ES-I3 (cell line): ENCODE measurements around the gene P2RY2.
"Not testable (repeated sequence)": the region's sequence is repeated elsewhere in the genome, so short reads cannot be mapped to it uniquely, and the experiment has no call there.

Experiments
- H3K36me3 ChIP-seq: 2 replicates; pipeline ENCODE4 v1.6.1; 2013; ENCODE audit warnings: mild to moderate bottlenecking, low read length, control low read depth, moderate library complexity; ENCODE audit not compliant: insufficient read depth
- H3K4me1 ChIP-seq: 2 replicates; pipeline ENCODE4 v1.6.1; 2013; ENCODE audit warnings: mild to moderate bottlenecking, control low read depth, low read length; ENCODE audit not compliant: insufficient read depth
- H3K9ac ChIP-seq: 2 replicates; pipeline ENCODE4 v1.6.1; 2013; ENCODE audit warnings: low read depth, mild to moderate bottlenecking, low read length, moderate library complexity
- H3K9me3 ChIP-seq: 2 replicates; pipeline ENCODE4 v1.6.1; 2013; ENCODE audit warnings: mild to moderate bottlenecking, low read length, moderate library complexity; ENCODE audit not compliant: control insufficient read depth, insufficient read depth

The P2RY2 gene

DNA sequence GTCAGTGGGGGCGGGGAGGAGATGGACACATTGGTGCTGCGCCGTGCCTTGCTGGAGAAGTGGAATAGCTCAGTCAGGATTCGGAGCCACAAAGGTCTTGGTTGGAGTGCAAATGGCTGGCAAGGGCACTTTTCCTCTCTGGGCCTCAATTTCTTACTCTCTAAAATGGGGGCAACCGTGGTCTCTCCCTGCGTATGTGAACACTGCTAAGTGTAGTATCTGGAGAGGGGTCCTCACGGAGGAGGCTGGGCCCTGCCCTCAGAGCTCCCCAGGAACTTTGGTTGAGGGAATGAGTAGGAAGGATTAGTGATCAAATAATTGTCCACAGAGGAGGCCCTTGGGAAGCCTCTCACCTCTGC lies 54.6 kb downstream of the P2RY2 start:
- H3K4me1 ChIP-seq: peaks cover 26% of the 10 kb centered on the region

GRCh38 chr11:73273222-73273895 lies 55.3 kb downstream of the P2RY2 start:
- no peaks in the 10 kb centered on the region for H3K9me3 ChIP-seq
- H3K9ac ChIP-seq: no peak overlapping the region
- H3K4me1 ChIP-seq: peaks cover 26% of the 10 kb centered on the region
- no peaks in the 10 kb centered on the region for H3K36me3 ChIP-seq

More for the DNA sequence above, 54.6 kb downstream of the P2RY2 start:
- Histone ChIP-seq H3K9me3 (no peaks in the 10 kb centered on the region), H3K36me3 (no peaks in the 10 kb centered on the region), H3K9ac (no peak overlapping the region)

DNA sequence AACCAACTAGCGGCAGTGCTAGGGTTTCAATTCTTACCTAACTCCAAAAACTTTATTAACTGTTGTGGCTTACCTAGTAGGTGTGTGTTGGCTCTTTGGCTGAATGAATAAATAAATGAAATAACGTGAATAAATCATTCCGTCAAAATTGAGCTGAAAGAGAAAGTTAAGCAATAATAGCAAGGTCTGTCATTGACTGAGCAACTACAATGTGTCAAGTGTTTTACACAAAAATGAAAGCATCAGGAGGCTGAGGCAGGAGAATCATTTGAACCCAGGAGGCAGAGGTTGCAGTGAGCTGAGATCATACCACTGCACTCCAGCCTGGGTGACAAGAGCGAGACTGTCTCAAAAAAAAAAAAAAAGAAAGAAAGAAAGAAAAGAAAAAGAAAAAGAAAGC lies 56.1 kb downstream of the P2RY2 start:
- H3K9me3 ChIP-seq, H3K9ac ChIP-seq, H3K36me3 ChIP-seq: not testable (repeated sequence)
- H3K4me1 ChIP-seq: peaks cover 26% of the 10 kb centered on the region

DNA sequence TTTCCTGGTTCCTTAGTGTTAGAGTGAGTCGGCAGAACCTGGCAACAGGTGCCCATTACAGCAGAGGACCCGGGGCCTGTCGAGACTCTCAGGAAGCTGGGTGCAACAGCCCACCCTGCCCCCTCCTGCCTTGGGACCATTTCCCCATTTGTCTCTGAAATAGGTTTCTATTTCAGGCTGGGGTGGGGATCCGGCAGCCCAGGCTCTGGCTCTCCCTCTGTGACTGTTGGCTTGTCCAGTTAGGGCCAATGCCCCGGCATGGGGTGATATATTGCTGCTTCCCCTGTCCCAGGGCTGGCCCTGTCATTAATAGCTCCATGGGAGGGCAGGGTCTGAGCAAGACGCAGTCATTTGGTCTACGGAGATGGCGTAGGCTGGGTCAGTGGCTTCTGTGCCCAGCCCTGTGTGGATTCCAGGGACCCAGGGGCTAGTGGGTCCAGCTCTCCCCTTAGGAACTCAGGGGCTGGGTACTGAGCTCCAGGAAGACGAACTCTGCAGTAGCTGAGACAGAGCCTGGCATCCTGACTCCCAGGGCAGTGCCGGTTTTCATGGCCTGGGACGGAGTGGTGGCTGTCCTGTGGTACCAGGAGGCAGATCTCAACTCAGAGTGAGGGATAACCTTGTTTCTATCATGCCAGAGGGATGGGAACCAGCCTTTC lies 56.8 kb downstream of the P2RY2 start:
- Histone ChIP-seq H3K4me1 (peaks cover 19% of the 10 kb centered on the region), H3K9ac (no peak overlapping the region), H3K36me3 (no peaks in the 10 kb centered on the region), H3K9me3 (no peaks in the 10 kb centered on the region)

- H3K36me3 ChIP-seq: no peaks in the 10 kb centered on the region
- H3K4me1 ChIP-seq: peaks cover 14% of the 10 kb centered on the region
- no peak overlapping the region for H3K9ac ChIP-seq
- H3K9me3 ChIP-seq: no peaks in the 10 kb centered on the region
These were observed 57.3 kb downstream of the P2RY2 start for GRCh38 chr11:73275381-73275750.

DNA sequence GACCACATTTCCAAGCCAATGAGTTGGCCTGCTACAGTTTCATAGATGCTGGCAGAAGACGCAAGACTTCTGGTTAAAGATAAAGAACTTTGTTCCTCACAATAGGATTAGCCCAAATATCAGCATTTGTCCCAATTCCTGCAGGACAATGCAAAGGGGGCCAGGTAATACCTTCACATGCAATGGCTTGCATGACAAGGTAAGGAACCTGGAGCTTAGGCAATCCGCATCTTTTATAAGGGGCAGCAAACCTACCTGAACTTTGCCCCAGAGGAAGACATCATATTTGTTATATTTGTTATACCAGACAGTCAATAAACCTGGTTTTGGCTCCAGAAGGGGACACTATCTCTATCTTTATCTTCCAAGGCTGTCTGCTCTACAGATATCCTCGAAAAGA lies 59.4 kb downstream of the P2RY2 start:
- peaks cover 4% of the 10 kb centered on the region for H3K4me1 ChIP-seq
- H3K9me3 ChIP-seq: no peaks in the 10 kb centered on the region
- no peak overlapping the region for H3K9ac ChIP-seq
- no peaks in the 10 kb centered on the region for H3K36me3 ChIP-seq

- H3K9ac ChIP-seq: no peak overlapping the region
- peaks cover 4% of the 10 kb centered on the region; the same call in 1 of the 2 replicates for H3K4me1 ChIP-seq
- no peaks in the 10 kb centered on the region for H3K9me3 ChIP-seq
- H3K36me3 ChIP-seq: no peaks in the 10 kb centered on the region
These were observed 62.5 kb downstream of the P2RY2 start for GRCh38 chr11:73280626-73281025.

GRCh38 chr11:73281201-73281741 lies 63.2 kb downstream of the P2RY2 start:
- Histone ChIP-seq H3K9me3 (no peaks in the 10 kb centered on the region), H3K4me1 (peaks cover 4% of the 10 kb centered on the region; the same call in 1 of the 2 replicates), H3K36me3 (no peaks in the 10 kb centered on the region), H3K9ac (no peak overlapping the region)

DNA sequence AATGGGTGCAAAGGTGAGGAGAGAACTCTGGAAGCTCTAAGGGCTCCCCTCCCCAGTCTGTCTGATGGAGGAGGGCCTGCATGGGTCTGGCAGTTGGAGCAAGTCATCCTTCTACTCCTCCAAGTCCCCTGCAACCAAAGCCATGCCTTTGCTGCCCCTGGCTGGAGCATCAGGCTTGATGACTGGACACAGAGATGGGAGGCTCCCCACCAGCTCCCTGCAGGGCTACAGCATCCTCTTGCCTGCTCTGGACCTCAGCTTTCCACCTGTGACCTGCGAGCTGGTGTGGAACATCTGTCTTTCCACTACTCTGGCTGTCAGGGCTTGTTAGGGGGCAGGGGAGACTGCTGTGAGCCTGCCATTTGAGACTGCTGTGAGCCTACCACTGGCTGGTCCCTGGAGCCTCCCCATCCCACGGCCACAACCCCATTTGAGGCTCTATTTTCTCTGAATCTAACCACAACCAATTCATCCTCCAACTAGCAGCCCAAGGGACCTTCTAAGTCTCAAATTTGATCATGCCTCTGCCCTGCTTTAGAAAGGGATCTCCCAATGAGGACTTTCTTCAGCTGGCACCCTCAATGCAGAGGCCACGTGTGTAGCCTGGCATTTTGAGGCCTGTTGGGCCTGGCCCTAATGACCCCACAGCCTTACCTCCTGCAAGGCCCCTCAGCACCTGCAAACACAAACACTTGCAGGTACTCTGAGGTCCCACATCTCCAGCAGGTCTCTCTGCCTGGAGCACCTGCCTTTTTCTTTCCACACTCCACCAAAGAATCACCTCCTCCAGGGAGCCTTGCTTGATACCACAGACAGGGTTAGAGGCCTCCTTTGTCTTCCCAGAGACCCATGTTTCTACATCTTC lies 63.9 kb downstream of the P2RY2 start:
- Histone ChIP-seq H3K9ac (no peak overlapping the region), H3K4me1 (peaks cover 4% of the 10 kb centered on the region; the same call in 1 of the 2 replicates), H3K9me3 (no peaks in the 10 kb centered on the region), H3K36me3 (no peaks in the 10 kb centered on the region)

DNA sequence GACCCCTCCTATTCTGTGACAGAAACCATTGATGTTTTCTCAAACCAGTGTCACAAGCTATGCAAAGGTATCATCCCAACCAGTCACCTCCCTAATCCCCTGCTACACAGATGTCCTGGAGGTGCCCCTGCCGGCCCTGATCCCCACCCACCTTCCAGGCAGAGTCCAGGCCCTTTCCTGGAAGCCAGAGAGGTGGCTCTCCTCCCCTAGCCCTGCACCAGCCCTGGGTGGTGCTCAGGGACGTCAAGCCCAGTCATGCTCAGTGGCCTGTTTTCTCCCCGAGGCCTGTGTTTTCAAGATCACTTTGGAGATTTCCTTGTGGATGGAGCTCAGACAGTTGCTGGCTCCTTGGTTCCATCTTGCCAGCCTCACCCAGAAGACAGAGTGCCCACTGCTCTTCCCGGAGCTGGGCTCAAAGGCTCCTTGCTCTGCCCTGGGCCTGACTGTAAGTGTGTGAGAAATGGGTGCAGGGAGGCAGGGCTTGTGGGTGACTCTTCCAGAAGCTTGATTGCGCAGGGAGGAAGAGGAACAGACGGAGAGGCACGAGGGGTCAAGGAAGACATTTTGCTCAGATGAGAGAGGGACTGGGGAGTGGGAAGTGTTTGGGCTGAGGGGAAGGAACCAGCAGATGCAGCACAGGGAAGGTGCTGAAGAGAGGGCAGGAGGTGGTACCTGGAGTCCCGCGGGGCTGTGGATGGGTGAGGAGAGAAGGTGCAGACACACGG lies 65.4 kb downstream of the P2RY2 start:
- no peaks in the 10 kb centered on the region for H3K9me3 ChIP-seq
- H3K9ac ChIP-seq: no peak overlapping the region
- no peaks in the 10 kb centered on the region for H3K4me1 ChIP-seq
- H3K36me3 ChIP-seq: no peaks in the 10 kb centered on the region

DNA sequence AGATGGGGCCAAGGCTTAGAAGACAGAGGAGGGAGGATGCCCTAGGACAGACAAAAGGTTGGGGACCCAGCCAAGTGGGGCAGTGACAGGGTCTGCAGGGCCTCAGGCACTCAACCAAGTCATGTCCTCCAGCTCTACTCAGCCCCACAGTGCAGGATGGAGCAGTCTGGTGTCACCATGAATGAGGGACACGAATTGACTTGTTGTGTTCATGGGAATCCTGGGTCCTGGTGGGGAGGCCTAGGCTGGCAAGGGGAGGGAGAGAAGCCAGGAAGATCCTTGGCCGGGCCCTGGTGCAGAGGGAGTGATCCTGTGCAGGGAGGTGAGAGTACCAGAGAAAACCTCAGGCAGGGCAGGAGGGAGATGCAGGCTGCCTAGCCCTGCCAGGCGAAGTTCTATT lies 66.0 kb downstream of the P2RY2 start:
- H3K4me1 ChIP-seq: peaks cover 4% of the 10 kb centered on the region; the same call in 1 of the 2 replicates
- H3K36me3 ChIP-seq: no peaks in the 10 kb centered on the region
- no peak overlapping the region for H3K9ac ChIP-seq
- no peaks in the 10 kb centered on the region for H3K9me3 ChIP-seq

GRCh38 chr11:73285721-73286120 lies 67.6 kb downstream of the P2RY2 start:
- peaks cover 6% of the 10 kb centered on the region; the same call in 1 of the 2 replicates for H3K4me1 ChIP-seq
- H3K9me3 ChIP-seq: no peaks in the 10 kb centered on the region
- no peaks in the 10 kb centered on the region for H3K36me3 ChIP-seq
- no peak overlapping the region for H3K9ac ChIP-seq
